Testis (tissue), 2 donors: ENCODE data around the gene LRRC19.

ENCODE experiments used
- CTCF ChIP-seq, 3 experiments: fragments of 450-650 bp in 2 of 3; fragments of 200-600 bp in 1 of 3; sonication (generic) in 1 of 3; IDR thresholded peaks; one replicate each; pipeline ENCODE4 v1.5.1; 2016 to 2019; ENCODE audit warnings: antibody characterized with exemption in 3 of 3, mild to moderate bottlenecking in 2 of 3, moderate library complexity in 1 of 3
- POLR2A ChIP-seq: fragments of 450-650 bp; IDR thresholded peaks from one replicate; pipeline ENCODE4 v1.6.1; 2017; ENCODE audit warnings: antibody characterized with exemption, mild to moderate bottlenecking, moderate library complexity

- TF ChIP-seq CTCF (IDR thresholded peaks at IDR 0.05) (no peak), POLR2A (no peak)
These were observed 17.4 kb upstream of the LRRC19 start for GRCh38 chr9:27022920-27023319.
